SK-N-SH (cell line): ENCODE data around the gene WDFY1. TPM values are rescaled to one million over a fixed set of nuclear protein-coding genes. Genes with fewer than 3 reads are reported as not detected.
A peak's percentile ranks its signal among the peaks of the same experiment; 100 is the strongest.

Experiments
- CTCF ChIA-PET: fragments of 300-600, 350-600 bp; formaldehyde crosslinking; extraction: SDS; loops from one replicate; lab custom pipeline; 2021; lab: Yijun Ruan, JAX
- POLR2A ChIA-PET: fragments of 350-600 bp; sonication (Branson Sonifier 250); formaldehyde crosslinking; extraction: SDS; loops from one replicate; lab custom pipeline; 2020; ENCODE audit warnings: antibody characterized with exemption, inconsistent platforms; lab: Yijun Ruan, JAX
- DNase-seq: peaks from one replicate; pipeline ENCODE4 v3.0.0; 2012
- H2AFZ ChIP-seq: fragments of 200-600 bp; sonication (generic); 2 replicates; pipeline ENCODE4 v1.8.1; 2016; ENCODE audit warnings: antibody characterized with exemption, mild to moderate bottlenecking, low read depth
- H3F3A ChIP-seq: fragments of 200-600 bp; sonication (generic); replicated peaks from 2 replicates; pipeline ENCODE3; 2016; ENCODE audit warnings: antibody characterized with exemption, mild to moderate bottlenecking; ENCODE audit not compliant: insufficient read depth
- H3K27ac ChIP-seq, 2 experiments: fragments of 200-500 bp in 1 of 2; fragments of 200-600 bp in 1 of 2; sonication (Bioruptor generic) in 1 of 2; sonication (generic), shearing (Covaris generic) in 1 of 2; 2 replicates each; pipeline versions ENCODE4 v1.5.1 to v1.6.1; 2014 to 2016; ENCODE audit warnings: low read depth in 2 of 2, inconsistent platforms in 1 of 2, low read length in 1 of 2, mild to moderate bottlenecking in 1 of 2, mixed read lengths in 1 of 2
- H3K27me3 ChIP-seq: fragments of 200-600 bp; sonication (generic), shearing (Covaris generic); 2 replicates; pipeline ENCODE4 v1.6.1; 2016; ENCODE audit warnings: mixed run types; ENCODE audit not compliant: insufficient read depth
- H3K36me3 ChIP-seq, 2 experiments: fragments of 200-500 bp in 1 of 2; fragments of 200-600 bp in 1 of 2; sonication (Bioruptor generic) in 1 of 2; sonication (generic) in 1 of 2; replicated peaks in 1 of 2; 2 replicates each; pipeline versions ENCODE3 to v1.5.1; 2014 to 2016; ENCODE audit warnings: low read length in 1 of 2, mild to moderate bottlenecking in 1 of 2; ENCODE audit not compliant: insufficient read depth in 2 of 2, control insufficient read depth in 1 of 2
- H3K4me1 ChIP-seq, 2 experiments: fragments of 200-500 bp in 1 of 2; fragments of 200-600 bp in 1 of 2; sonication (Bioruptor generic) in 1 of 2; sonication (generic), shearing (Covaris generic) in 1 of 2; 2 replicates each; pipeline versions ENCODE4 v1.5.1 to v1.6.1; 2014 to 2016; ENCODE audit warnings: low read depth in 1 of 2, low read length in 1 of 2, mixed run types in 1 of 2; ENCODE audit not compliant: insufficient read depth in 2 of 2, control insufficient read depth in 1 of 2
- H3K4me2 ChIP-seq: fragments of 200-600 bp; sonication (generic), shearing (Covaris generic); 2 replicates; pipeline ENCODE4 v1.6.1; 2017; ENCODE audit warnings: mixed run types
- H3K4me3 ChIP-seq, 2 experiments: fragments of 200-500 bp in 1 of 2; fragments of 200-600 bp in 1 of 2; sonication (Bioruptor generic) in 1 of 2; sonication (generic), shearing (Covaris generic) in 1 of 2; 2 replicates each; pipeline versions ENCODE4 v1.5.1 to v1.8.1; 2014 to 2016; ENCODE audit warnings: low read depth in 2 of 2, inconsistent platforms in 1 of 2, low read length in 1 of 2, mild to moderate bottlenecking in 1 of 2, mixed read lengths in 1 of 2, moderate library complexity in 1 of 2
- H3K79me2 ChIP-seq: fragments of 200-600 bp; sonication (generic); 2 replicates; pipeline ENCODE4 v1.8.1; 2017; ENCODE audit warnings: mild to moderate bottlenecking; ENCODE audit not compliant: insufficient read depth
- H3K9ac ChIP-seq: fragments of 200-600 bp; sonication (generic); 2 replicates; pipeline ENCODE4 v1.6.1; 2017; ENCODE audit warnings: mixed run types
- H3K9me2 ChIP-seq: fragments of 200-600 bp; sonication (generic); 2 replicates; pipeline ENCODE4 v1.6.1; 2017; ENCODE audit warnings: mixed run types
- H3K9me3 ChIP-seq: fragments of 200-600 bp; sonication (generic); 2 replicates; pipeline ENCODE4 v1.6.1; 2017; ENCODE audit warnings: mixed run types, mild to moderate bottlenecking, moderate library complexity
- H4K20me1 ChIP-seq: fragments of 200-600 bp; sonication (generic); 2 replicates; pipeline ENCODE4 v1.6.1; 2017; ENCODE audit warnings: mild to moderate bottlenecking, mixed run types; ENCODE audit not compliant: insufficient read depth
- CHD2 ChIP-seq: fragments of 150-350 bp; IDR thresholded peaks from 2 replicates; pipeline ENCODE4 v1.6.1; 2018; ENCODE audit warnings: low read length; ENCODE audit not compliant: partially characterized antibody
- ELF1 ChIP-seq: IDR thresholded peaks from 2 replicates; pipeline ENCODE4 v1.4.0; 2012
- EP300 ChIP-seq, 2 experiments: IDR thresholded peaks; 2 replicates each; pipeline versions ENCODE4 v1.4.0 to v1.6.1; 2012; ENCODE audit warnings: borderline replicate concordance in 1 of 2, low read depth in 1 of 2, low read length in 1 of 2
- FOSL2 ChIP-seq: IDR thresholded peaks from 2 replicates; pipeline ENCODE4 v1.4.0; 2012; ENCODE audit warnings: low read depth, mild to moderate bottlenecking, moderate library complexity, borderline replicate concordance
- FOXJ3 ChIP-seq: sonication (generic); formaldehyde crosslinking; IDR thresholded peaks from 2 replicates; pipeline ENCODE4 v1.5.1; 2020; ENCODE audit warnings: mild to moderate bottlenecking, missing genetic modification reagents
- FOXM1 ChIP-seq: IDR thresholded peaks from 2 replicates; pipeline ENCODE4 v1.4.0; 2012; ENCODE audit warnings: low read depth, mild to moderate bottlenecking
- IRF3 ChIP-seq: fragments of 150-350 bp; IDR thresholded peaks from 2 replicates; pipeline ENCODE4 v1.6.1; 2016; ENCODE audit warnings: mild to moderate bottlenecking, low read depth, low read length
- MAX ChIP-seq: IDR thresholded peaks from 2 replicates; pipeline ENCODE4 v1.4.0; 2012; ENCODE audit warnings: low read depth
- MXI1 ChIP-seq: IDR thresholded peaks from 2 replicates; pipeline ENCODE4 v1.6.1; 2012; ENCODE audit warnings: mild to moderate bottlenecking, low read depth, low read length, improper control_type of control experiment
- NFIC ChIP-seq: IDR thresholded peaks from 2 replicates; pipeline ENCODE4 v1.4.0; 2012; ENCODE audit warnings: borderline replicate concordance
- NRF1 ChIP-seq: IDR thresholded peaks from 2 replicates; pipeline ENCODE4 v1.6.1; 2012; ENCODE audit warnings: low read depth, mild to moderate bottlenecking, low read length
- PBX3 ChIP-seq: IDR thresholded peaks from 2 replicates; pipeline ENCODE4; 2012
- POLR2AphosphoS5 ChIP-seq: IDR thresholded peaks from 2 replicates; pipeline ENCODE4 v1.6.1; 2012; ENCODE audit warnings: low read depth, low read length
- RAD21 ChIP-seq: IDR thresholded peaks from 2 replicates; pipeline ENCODE4 v1.6.1; 2012; ENCODE audit warnings: mild to moderate bottlenecking, low read length
- RCOR1 ChIP-seq: fragments of 150-350 bp; IDR thresholded peaks from 2 replicates; pipeline ENCODE4 v1.6.1; 2017; ENCODE audit warnings: antibody characterized with exemption, low read length
- REST ChIP-seq: IDR thresholded peaks from 2 replicates; pipeline ENCODE4 v1.6.1; 2012; ENCODE audit warnings: mild to moderate bottlenecking, low read depth, low read length, moderate library complexity
- RXRA ChIP-seq: IDR thresholded peaks from 2 replicates; pipeline ENCODE4 v1.4.0; 2012; ENCODE audit warnings: low read depth, mild to moderate bottlenecking, borderline replicate concordance
- SMC3 ChIP-seq: IDR thresholded peaks from 2 replicates; pipeline ENCODE4 v1.6.1; 2012; ENCODE audit warnings: low read depth, low read length, improper control_type of control experiment
- TAF1 ChIP-seq: IDR thresholded peaks from 2 replicates; pipeline ENCODE4 v1.6.1; 2012; ENCODE audit warnings: low read depth, mild to moderate bottlenecking, low read length, moderate library complexity, borderline replicate concordance
- TCF12 ChIP-seq: IDR thresholded peaks from 2 replicates; pipeline ENCODE4 v1.4.0; 2012
- TEAD4 ChIP-seq: IDR thresholded peaks from 2 replicates; pipeline ENCODE4 v1.4.0; 2012; ENCODE audit warnings: mild to moderate bottlenecking, borderline replicate concordance; ENCODE audit not compliant: insufficient read depth
- USF1 ChIP-seq: IDR thresholded peaks from 2 replicates; pipeline ENCODE4 v1.4.0; 2012; ENCODE audit warnings: low read depth, borderline replicate concordance
- USF2 ChIP-seq: fragments of 150-350 bp; IDR thresholded peaks from 2 replicates; pipeline ENCODE4 v1.6.1; 2017; ENCODE audit warnings: antibody characterized with exemption, low read length, low read depth, borderline replicate concordance
- YY1 ChIP-seq: IDR thresholded peaks from 2 replicates; pipeline ENCODE4 v1.4.0; 2012; ENCODE audit warnings: low read depth, mild to moderate bottlenecking
- WGBS: methylation state at CpG from one replicate; pipeline ENCODE4 v1.1.6; 2017; ENCODE audit warnings: low lambda C conversion rate; 5-methylcytosine and 5-hydroxymethylcytosine counted together
- polyA plus RNA-seq, 3 experiments: library from polyadenylated mRNA; depleted of rRNA; stranded (reverse); fragments of >200 nt; gene quantifications; 2 replicates each; pipeline ENCODE4 v1.2.3, GENCODE V29; 2012

The WDFY1 gene
- 21.7 and 31.8 TPM in 2 replicates for polyA plus RNA-seq (2012; rRNA removed)
- polyA plus RNA-seq (2012; cell fraction: cytosol; rRNA removed): 15.7 and 16.0 TPM in 2 replicates
- polyA plus RNA-seq (2012; cell fraction: nucleus; rRNA removed): 65.9 and 69.2 TPM in 2 replicates

- Histone ChIP-seq H3K9me2 (no peaks in the 10 kb centered on the region), H3K4me1 (peaks cover 4 to 6% of the 10 kb centered on the region in 2 experiments; a peak in 3 of 4 replicates), H3K36me3 (peaks cover 0 to 4% of the 10 kb centered on the region in 2 experiments), H3K9me3 (no peaks in the 10 kb centered on the region), H3K4me3 (peak within 1 kb of the TSS; percentile 58 to 78), H3K9ac (peak within 1 kb of the TSS; percentile 91), H3F3A (peaks cover 14% of the 10 kb centered on the region), H3K27me3 (no peaks in the 10 kb centered on the region), H3K4me2 (peak within 1 kb of the TSS; percentile 92), H3K79me2 (peaks cover 55% of the 10 kb centered on the region), H4K20me1 (peaks cover 14% of the 10 kb centered on the region), H2AFZ (peak within 1 kb of the TSS; percentile 88), H3K27ac (peak within 1 kb of the TSS; percentile 72 to 89)
- 1% methylated on average over 45 of the region's 87 CpGs for WGBS
- ChIA-PET CTCF (interaction anchor here (1.5 to 1.8 kb wide), 4 partner anchors 10 to 49 kb away, joined by 4 to 9 read pairs (median 6); no protein-coding TSS in a partner anchor), POLR2A (interaction anchor here (0.6 to 0.9 kb wide), 3 partner anchors 12 to 98 kb away, joined by 3 read pairs; no protein-coding TSS in a partner anchor)
- peak; percentile 98 for DNase-seq
- TF ChIP-seq SMC3: peak; percentile 3; the same call in 1 of the 2 replicates
- no peak for TF ChIP-seq ELF1
- peak in 1 of 2 experiments; percentile 66; a peak in 1 of 4 replicates for TF ChIP-seq EP300 (IDR thresholded peaks at IDR 0.05; ENCODE audit: borderline replicate concordance in 1 of 2, low read depth in 1 of 2, low read length in 1 of 2)
- peak; percentile 11; the same call in 1 of the 2 replicates for TF ChIP-seq FOSL2
- peak; percentile 79 for TF ChIP-seq PBX3
- TF ChIP-seq USF2: peak; percentile 36; the same call in 1 of the 2 replicates
- no peak for TF ChIP-seq FOXJ3
- TF ChIP-seq YY1: peak; percentile 93
- peak; percentile 44; the same call in 1 of the 2 replicates for TF ChIP-seq TCF12
- peak; percentile 21; the same call in 1 of the 2 replicates for TF ChIP-seq NRF1
- peak; percentile 52; the same call in 1 of the 2 replicates for TF ChIP-seq TEAD4
- no peak for TF ChIP-seq RAD21
- TF ChIP-seq USF1: peak; percentile 84
- no peak for TF ChIP-seq REST
- peak; percentile 89 for TF ChIP-seq POLR2AphosphoS5
- TF ChIP-seq NFIC: peak; percentile 75
- peak; percentile 85 for TF ChIP-seq MAX
- peak; percentile 65; the same call in 1 of the 2 replicates for TF ChIP-seq FOXM1
- peak; percentile 85 for TF ChIP-seq TAF1
- no peak for TF ChIP-seq IRF3
- peak; percentile 42; the same call in 1 of the 2 replicates for TF ChIP-seq MXI1
- no peak for TF ChIP-seq RXRA
- TF ChIP-seq RCOR1: peak; percentile 34; the same call in 1 of the 2 replicates
- peak; percentile 83 for TF ChIP-seq CHD2
Measured at GRCh38 chr2:223944703-223945531, at the start of gene WDFY1. Gene WDFY1, minus strand, starts transcription at chr2:223945335. Its CDS starts 51 bp downstream, at chr2:223945284.
